ENCODE measurements around the gene ASIC5. TPM values are rescaled to one million over a fixed set of nuclear protein-coding genes. Genes with fewer than 3 reads are reported as not detected.

Gene ASIC5
- polyA plus RNA-seq, 3 donors: not detected

GRCh38 chr4:155837203-155837796, 28.8 kb downstream of the ASIC5 start:
- no peak for DNase-seq
- H3K9ac ChIP-seq (ENCODE audit: insufficient read depth, low read length, poor library complexity, severe bottlenecking): no peak overlapping the region
- Mint-ChIP-seq H3K36me3 (no peaks in the 10 kb centered on the region), H3K4me1 (no peaks in the 10 kb centered on the region), H3K9me3 (peaks cover 0 to 2% (median 0%) of the 10 kb centered on the region in 7 donors), H3K27me3 (ENCODE audit: low read depth in 3 of 3) (peaks cover 0 to 2% (median 0%) of the 10 kb centered on the region in 3 donors), H3K4me3 (no peak overlapping the region), H3K27ac (no peak overlapping the region)
- H3K4me2 ChIP-seq (replicated peaks; ENCODE audit: extremely low read depth, low read length, poor library complexity, severe bottlenecking): no peak overlapping the region
- H3K27ac ChIP-seq (ENCODE audit: low read depth in 1 of 2, low read length in 2 of 2): no peak overlapping the region
- no peaks in the 10 kb centered on the region for H3K9me3 ChIP-seq (replicated peaks in 1 of 2; ENCODE audit: control insufficient read depth in 1 of 2, insufficient read depth in 1 of 2, low read length in 2 of 2)
- WGBS (ENCODE audit: insufficient coverage): 70% methylated on average over 1 of the region's 1 CpG
- H3K27me3 ChIP-seq (ENCODE audit: control insufficient read depth in 2 of 2, insufficient read depth in 2 of 2, low read length in 2 of 2): no peaks in the 10 kb centered on the region
- intact Hi-C loops (cut with micrococcal nuclease): no loop called here
- no peak for TF ChIP-seq CTCF (IDR thresholded peaks at IDR 0.05)
- no peak overlapping the region for H2AFZ ChIP-seq (ENCODE audit: insufficient read depth, low read depth, low read length, poor library complexity, severe bottlenecking)
- no peaks in the 10 kb centered on the region for H3K36me3 ChIP-seq (replicated peaks in 1 of 2; ENCODE audit: control insufficient read depth in 1 of 2, insufficient read depth in 2 of 2, low read length in 2 of 2)
- H4K20me1 ChIP-seq (ENCODE audit: insufficient read depth, low read length): no peaks in the 10 kb centered on the region
- no peaks in the 10 kb centered on the region for H3K4me1 ChIP-seq (ENCODE audit: control insufficient read depth in 1 of 2, insufficient read depth in 2 of 2, low read length in 2 of 2)
- H3K79me2 ChIP-seq (ENCODE audit: insufficient read depth, low read length): no peaks in the 10 kb centered on the region
- no peak overlapping the region for H3K4me3 ChIP-seq (replicated peaks in 1 of 3; ENCODE audit: low read depth in 2 of 3, low read length in 3 of 3)

DNA sequence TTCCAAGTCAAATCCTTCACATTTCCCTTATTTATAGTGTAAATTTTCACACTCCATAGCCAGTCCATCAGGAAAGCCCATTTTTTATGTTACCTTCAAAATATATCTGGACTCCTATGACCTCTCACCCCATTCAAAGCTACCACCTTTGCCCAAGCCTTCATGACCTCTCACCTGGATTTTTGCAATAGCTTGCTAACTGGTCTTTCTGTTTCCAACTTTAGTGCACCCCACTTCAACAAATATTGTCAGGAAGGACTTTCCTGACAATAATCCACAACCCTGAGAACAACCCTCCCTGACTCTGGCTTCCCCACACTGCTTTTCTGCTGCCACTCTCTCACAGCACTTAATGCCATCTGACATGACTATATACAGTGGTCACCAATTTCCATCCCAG, 33.4 kb downstream of the ASIC5 start:
- H3K4me2 ChIP-seq (replicated peaks; ENCODE audit: extremely low read depth, low read length, poor library complexity, severe bottlenecking): no peak overlapping the region
- no peaks in the 10 kb centered on the region for H3K27me3 Mint-ChIP-seq (ENCODE audit: low read depth in 3 of 3)
- H3K36me3 Mint-ChIP-seq: no peaks in the 10 kb centered on the region
- H3K27me3 ChIP-seq (ENCODE audit: control insufficient read depth in 2 of 2, insufficient read depth in 2 of 2, low read length in 2 of 2): no peaks in the 10 kb centered on the region
- intact Hi-C loops (cut with micrococcal nuclease): no loop called here
- H3K9ac ChIP-seq (ENCODE audit: insufficient read depth, low read length, poor library complexity, severe bottlenecking): no peak overlapping the region
- H3K79me2 ChIP-seq (ENCODE audit: insufficient read depth, low read length): no peaks in the 10 kb centered on the region
- H3K36me3 ChIP-seq (replicated peaks in 1 of 2; ENCODE audit: control insufficient read depth in 1 of 2, insufficient read depth in 2 of 2, low read length in 2 of 2): no peaks in the 10 kb centered on the region
- no peaks in the 10 kb centered on the region for H4K20me1 ChIP-seq (ENCODE audit: insufficient read depth, low read length)
- no peak overlapping the region for H2AFZ ChIP-seq (ENCODE audit: insufficient read depth, low read depth, low read length, poor library complexity, severe bottlenecking)
- DNase-seq: no peak
- H3K4me3 Mint-ChIP-seq: no peak overlapping the region
- no peak overlapping the region for H3K4me3 ChIP-seq (replicated peaks in 1 of 3; ENCODE audit: low read depth in 2 of 3, low read length in 3 of 3)
- H3K4me1 ChIP-seq (ENCODE audit: control insufficient read depth in 1 of 2, insufficient read depth in 2 of 2, low read length in 2 of 2): no peaks in the 10 kb centered on the region
- H3K9me3 ChIP-seq (replicated peaks in 1 of 2; ENCODE audit: control insufficient read depth in 1 of 2, insufficient read depth in 1 of 2, low read length in 2 of 2): no peaks in the 10 kb centered on the region
- no peak overlapping the region for H3K27ac ChIP-seq (ENCODE audit: low read depth in 1 of 2, low read length in 2 of 2)
- no peak for TF ChIP-seq CTCF (IDR thresholded peaks at IDR 0.05)
- H3K27ac Mint-ChIP-seq: no peak overlapping the region
- H3K4me1 Mint-ChIP-seq: no peaks in the 10 kb centered on the region
- H3K9me3 Mint-ChIP-seq: peaks cover 0 to 2% (median 0%) of the 10 kb centered on the region in 7 donors
